K562 (cell line): ENCODE data around the gene FRMD3. TPM values are rescaled to one million over a fixed set of nuclear protein-coding genes. Genes with fewer than 3 reads are reported as not detected.

Source experiments
- ATAC-seq: fragments of 200-7000 bp; cut with Tn5 transposase; 3 replicates; pipeline ENCODE4 v1.9.1; 2020; ENCODE audit warnings: moderate library complexity
- BruUV-seq: library from RNA; stranded (reverse); fragments of 400-500 nt; replicated peaks from 2 replicates; lab custom pipeline; 2021; lab: Mats Ljungman, UMichigan
- CTCF ChIA-PET: fragments of 300-600 bp; formaldehyde crosslinking; extraction: SDS; loops from one replicate; lab custom pipeline; 2021; ENCODE audit warnings: low intra/inter-chr PET ratio; lab: Yijun Ruan, JAX
- POLR2A ChIA-PET: fragments of 300-600, 350-650 bp; sonication (Branson Sonifier 250); formaldehyde crosslinking; extraction: SDS; loops from one replicate; lab custom pipeline; 2021; ENCODE audit warnings: antibody characterized with exemption, inconsistent platforms; lab: Yijun Ruan, JAX
- DNase-seq, 4 experiments: peaks; one replicate each; pipeline versions ENCODE4 v3.0.0 to v3.0.0-alpha.2; 2011 to 2018; ENCODE audit warnings: low spot score in 3 of 4, mixed read lengths in 3 of 4; ENCODE audit errors: extremely low read depth in 1 of 4
- FAIRE-seq: peaks from 2 replicates; lab custom pipeline; 2011; peaks lifted over from hg19 to GRCh38; lab: Jason Lieb, UNC
- H2AFZ ChIP-seq: 2 replicates; pipeline ENCODE4 v1.6.0; 2011; ENCODE audit warnings: low read depth, low read length, control low read depth, inconsistent platforms
- H3K27ac ChIP-seq: fragments of 200-600 bp; 3 replicates; pipeline ENCODE4 v1.8.0; 2011; ENCODE audit warnings: low read depth, mild to moderate bottlenecking, control low read depth, inconsistent platforms, low read length, moderate library complexity, mixed read lengths; ENCODE audit errors: extremely low read depth
- H3K27me3 ChIP-seq, 2 experiments: fragments of 300-600 bp in 1 of 2; 2 replicates in 1 of 2; 3 replicates in 1 of 2; pipeline versions ENCODE4 v1.6.0 to v1.8.0; 2011; ENCODE audit warnings: inconsistent platforms in 2 of 2, low read length in 2 of 2, mild to moderate bottlenecking in 1 of 2, mixed read lengths in 1 of 2, moderate library complexity in 1 of 2; ENCODE audit not compliant: control insufficient read depth in 2 of 2, insufficient read depth in 2 of 2
- H3K36me3 ChIP-seq: fragments of 300-600 bp; 3 replicates; pipeline ENCODE4 v1.8.0; 2011; ENCODE audit warnings: mild to moderate bottlenecking, low read length, inconsistent platforms; ENCODE audit not compliant: control insufficient read depth, insufficient read depth
- H3K4me1 ChIP-seq, 2 experiments: fragments of 200-600 bp in 1 of 2; replicated peaks in 1 of 2; 2 replicates in 1 of 2; 3 replicates in 1 of 2; pipeline versions ENCODE4 v1.5.1 to v1.8.0; 2011; ENCODE audit warnings: inconsistent platforms in 2 of 2, low read length in 2 of 2, mild to moderate bottlenecking in 1 of 2, mixed read lengths in 1 of 2, moderate library complexity in 1 of 2; ENCODE audit not compliant: control insufficient read depth in 2 of 2, insufficient read depth in 2 of 2
- H3K4me2 ChIP-seq: 2 replicates; pipeline ENCODE4 v1.6.1; 2011; ENCODE audit warnings: low read length, control low read depth, inconsistent platforms, mixed read lengths; ENCODE audit not compliant: insufficient read depth
- H3K4me3 ChIP-seq: fragments of 200-600 bp; sonication (generic), shearing (Covaris generic); 2 replicates; pipeline ENCODE4 v1.5.1; 2016; ENCODE audit warnings: control low read depth, inconsistent platforms
- H3K79me2 ChIP-seq: fragments of 200-600 bp; 3 replicates; pipeline ENCODE4 v1.8.0; 2011; ENCODE audit warnings: low read length, inconsistent platforms; ENCODE audit not compliant: control insufficient read depth, insufficient read depth
- H3K9ac ChIP-seq, 2 experiments: 2 replicates each; pipeline versions ENCODE4 v1.6.0 to v1.6.1; 2011; ENCODE audit warnings: low read depth in 2 of 2, low read length in 2 of 2, control low read depth in 1 of 2, inconsistent platforms in 1 of 2, mild to moderate bottlenecking in 1 of 2, mixed read lengths in 1 of 2; ENCODE audit not compliant: insufficient read depth in 1 of 2
- H3K9me1 ChIP-seq: one replicate; pipeline ENCODE4 v1.6.0; 2011; ENCODE audit warnings: inconsistent platforms, mild to moderate bottlenecking, low read length, moderate library complexity; ENCODE audit not compliant: control insufficient read depth, insufficient read depth
- H3K9me3 ChIP-seq: replicated peaks from 2 replicates; pipeline ENCODE4 v1.5.1; 2011; ENCODE audit warnings: low read depth, low read length, inconsistent platforms; ENCODE audit not compliant: control insufficient read depth, insufficient read depth
- H4K20me1 ChIP-seq: replicated peaks from 2 replicates; pipeline ENCODE4 v1.6.1; 2011; ENCODE audit warnings: low read length, inconsistent platforms, mixed read lengths; ENCODE audit not compliant: control insufficient read depth, insufficient read depth
- CBX8 ChIP-seq: fragments of 200-600 bp; sonication (generic); IDR thresholded peaks from 2 replicates; pipeline ENCODE4 v1.6.1; 2012; ENCODE audit warnings: borderline replicate concordance, mixed run types, low read depth, mild to moderate bottlenecking, moderate library complexity, mixed read lengths, low read length, control low read depth, inconsistent platforms; ENCODE audit not compliant: poor library complexity, severe bottlenecking; ENCODE audit errors: extremely low read depth
- DDX20 ChIP-seq: fragments of 450-650 bp; IDR thresholded peaks from 2 replicates; pipeline ENCODE4 v1.6.1; 2016; ENCODE audit warnings: missing genetic modification characterization, low read depth, mild to moderate bottlenecking, missing compliant biosample characterization, moderate library complexity
- FUS ChIP-seq: fragments of 200-400 bp; formaldehyde crosslinking; optimal IDR thresholded peaks from 2 replicates; pipeline ENCODE3; 2017; ENCODE audit warnings: low read depth, low read length
- GATAD2A ChIP-seq: fragments of 450-650 bp; IDR thresholded peaks from 2 replicates; pipeline ENCODE4 v1.6.1; 2017
- KAT7 ChIP-seq: sonication (generic); formaldehyde crosslinking; IDR thresholded peaks from 2 replicates; pipeline ENCODE4 v1.8.0; 2022; ENCODE audit warnings: missing genetic modification reagents, mild to moderate bottlenecking, borderline replicate concordance
- KDM2B ChIP-seq: fragments of 250-450 bp; sonication (Bioruptor Pico); IDR thresholded peaks from 2 replicates; pipeline ENCODE4 v1.8.0; 2021; ENCODE audit warnings: mild to moderate bottlenecking, moderate library complexity
- NEUROD1 ChIP-seq: fragments of 150-350 bp; IDR thresholded peaks from 2 replicates; pipeline ENCODE4 v1.6.1; 2014; ENCODE audit warnings: borderline replicate concordance, low read length, low read depth; ENCODE audit not compliant: partially characterized antibody
- NFIX ChIP-seq: fragments of 250-450 bp; sonication (Bioruptor Pico); IDR thresholded peaks from 2 replicates; pipeline ENCODE4 v1.4.0; 2020; ENCODE audit warnings: low read depth, mild to moderate bottlenecking, moderate library complexity
- RFX1 ChIP-seq: fragments of 450-650 bp; IDR thresholded peaks from 2 replicates; pipeline ENCODE4 v1.6.1; 2016; ENCODE audit warnings: mild to moderate bottlenecking, moderate library complexity
- ZC3H11A ChIP-seq: IDR thresholded peaks from 2 replicates; pipeline ENCODE4 v1.6.1; 2012; ENCODE audit warnings: low read depth, low read length, improper control_type of control experiment
- ZNF695 ChIP-seq: fragments of 450-650 bp; formaldehyde crosslinking; IDR thresholded peaks from 2 replicates; pipeline ENCODE4 v1.4.0; 2020; ENCODE audit warnings: mild to moderate bottlenecking, moderate library complexity
- WGBS: fragments of 100-300 bp; shearing (Covaris generic); methylation state at CpG from one replicate; pipeline ENCODE4 v1.1.6; 2016; ENCODE audit warnings: low coverage, mixed read lengths; ENCODE audit not compliant: insufficient coverage; ENCODE audit errors: missing lambda C conversion rate; 5-methylcytosine and 5-hydroxymethylcytosine counted together
- in situ Hi-C: fragments of 300-500 bp; cut with MboI; formaldehyde crosslinking; loops from 4 replicates; pipeline ENCODE4 v1.15.0; 2018; ENCODE audit warnings: inconsistent platforms, mixed read lengths
- intact Hi-C: fragments of 100-400 bp; cut with micrococcal nuclease; formaldehyde crosslinking; loops from 2 replicates; pipeline ENCODE4 v1.14.2; 2022
- polyA plus RNA-seq, 8 experiments: library from polyadenylated mRNA; depleted of rRNA in 4 of 8; stranded (reverse) in 5 of 8; unstranded in 3 of 8; fragments of >200 nt; fragmentation: Nextera tagmentation in 2 of 8; fragmentation: Illumina TruSeq in 1 of 8; extraction: Ambion mirVana in 2 of 8; extraction: Trizol in 1 of 8; gene quantifications; 2 replicates each; pipeline versions ENCODE4 v1.2.1 to v1.2.3, GENCODE V29; 2011 to 2014; ENCODE audit warnings: inconsistent platforms in 1 of 8, missing spikeins in 1 of 8
- total RNA-seq, 7 experiments: library from RNA; depleted of rRNA in 6 of 7; stranded (reverse); fragments of >200 nt in 6 of 7; fragmentation: Illumina TruSeq in 2 of 7; extraction: Trizol in 2 of 7; gene quantifications; 2 replicates each; pipeline versions ENCODE4 v1.2.1 to v1.2.3, GENCODE V29; 2011 to 2021; ENCODE audit warnings: low replicate concordance in 1 of 7
- TF ChIP-seq, protein P1 (sequence below): fragments of 450-650 bp; formaldehyde crosslinking; IDR thresholded peaks from 2 replicates; pipeline ENCODE4 v1.4.0; 2020; ENCODE audit warnings: mild to moderate bottlenecking, moderate library complexity
- TF ChIP-seq, protein P2 (sequence below): IDR thresholded peaks from 2 replicates; pipeline ENCODE4 v1.6.1; 2012; ENCODE audit warnings: low read depth, low read length, improper control_type of control experiment, borderline replicate concordance
- TF ChIP-seq, protein P3 (sequence below): sonication (generic); formaldehyde crosslinking; IDR thresholded peaks from 2 replicates; pipeline ENCODE4 v1.8.1; 2023; ENCODE audit warnings: mild to moderate bottlenecking, missing genetic modification reagents
- TF ChIP-seq, protein P4 (sequence below): fragments of 250-450 bp; sonication (Bioruptor Pico); IDR thresholded peaks from 2 replicates; pipeline ENCODE4 v1.9.0; 2021; ENCODE audit warnings: mild to moderate bottlenecking, inconsistent platforms

FRMD3 gene
- total and polyA plus RNA-seq, 9 of the 15 experiments (the other 6 are each of a cell fraction or from before 2014, with no cell fraction given), result 0.09 to 0.51 (median 0.21) TPM

DNA sequence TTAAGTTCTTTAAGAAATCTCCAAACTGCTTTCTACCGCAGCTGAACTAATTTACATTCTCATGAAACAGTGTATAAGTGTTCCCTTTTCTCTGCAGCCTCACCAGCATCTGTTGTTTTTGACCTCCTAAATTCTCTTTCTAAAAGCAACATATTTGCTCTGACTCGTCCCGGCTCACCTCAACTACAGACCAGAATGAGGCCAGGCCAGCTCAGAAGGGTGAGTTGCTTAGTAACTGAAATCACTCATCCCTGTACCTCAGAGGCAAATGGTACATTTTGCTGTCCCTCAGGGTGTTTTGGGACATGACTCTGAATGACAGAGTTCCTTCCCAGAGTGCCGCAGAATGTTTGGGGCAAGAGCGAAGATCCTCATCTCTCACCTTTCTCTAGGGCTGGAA, 127.5 kb downstream of the FRMD3 start (continued):
- TF ChIP-seq, protein P1, sequence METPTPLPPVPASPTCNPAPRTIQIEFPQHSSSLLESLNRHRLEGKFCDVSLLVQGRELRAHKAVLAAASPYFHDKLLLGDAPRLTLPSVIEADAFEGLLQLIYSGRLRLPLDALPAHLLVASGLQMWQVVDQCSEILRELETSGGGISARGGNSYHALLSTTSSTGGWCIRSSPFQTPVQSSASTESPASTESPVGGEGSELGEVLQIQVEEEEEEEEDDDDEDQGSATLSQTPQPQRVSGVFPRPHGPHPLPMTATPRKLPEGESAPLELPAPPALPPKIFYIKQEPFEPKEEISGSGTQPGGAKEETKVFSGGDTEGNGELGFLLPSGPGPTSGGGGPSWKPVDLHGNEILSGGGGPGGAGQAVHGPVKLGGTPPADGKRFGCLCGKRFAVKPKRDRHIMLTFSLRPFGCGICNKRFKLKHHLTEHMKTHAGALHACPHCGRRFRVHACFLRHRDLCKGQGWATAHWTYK (CRISPR knock-in tag), result no peak

DNA sequence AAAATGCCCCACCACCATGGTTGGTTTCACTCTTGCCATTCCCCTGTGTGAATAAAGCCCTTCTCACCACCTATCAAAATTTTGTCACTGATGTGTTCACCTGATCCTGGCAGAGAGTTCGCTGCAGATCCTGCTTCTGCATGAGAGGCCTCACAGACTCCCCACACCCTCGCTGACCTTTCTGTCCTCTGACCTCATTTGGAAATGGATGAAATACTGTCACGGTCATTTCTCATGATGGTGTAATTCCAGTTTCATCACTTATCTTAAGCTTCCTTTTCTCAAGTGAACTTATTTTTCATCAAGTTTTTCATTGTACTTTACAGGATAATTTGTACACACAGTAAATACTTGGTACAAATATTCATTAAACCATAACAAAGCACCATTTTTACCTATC, 131.3 kb downstream of the FRMD3 start:
- Histone ChIP-seq H3K79me2 (no peaks in the 10 kb centered on the region), H3K4me3 (no peak overlapping the region), H2AFZ (no peak overlapping the region), H3K9ac (no peak overlapping the region), H3K9me3 (no peaks in the 10 kb centered on the region), H3K4me2 (no peak overlapping the region), H3K36me3 (no peaks in the 10 kb centered on the region), H3K27me3 (no peaks in the 10 kb centered on the region), H4K20me1 (no peaks in the 10 kb centered on the region), H3K4me1 (no peaks in the 10 kb centered on the region), H3K9me1 (no peaks in the 10 kb centered on the region), H3K27ac (no peak overlapping the region)
- DNase-seq (no peak), FAIRE-seq (no peak), ATAC-seq (no peak)
- in situ Hi-C loops, result no loop called here
- ChIA-PET POLR2A (no interaction called here), CTCF (no interaction called here)
- WGBS, result 5% methylated on average over 3 of the region's 3 CpGs
- BruUV-seq, result no TSS peak
- intact Hi-C loops, result no loop called here
- TF ChIP-seq RFX1 (no peak), NFIX (no peak), KAT7 (CRISPR knock-in tag) (no peak), ZC3H11A (no peak), ZNF695 (CRISPR knock-in tag) (no peak), GATAD2A (no peak), DDX20 (tag) (no peak), NEUROD1 (no peak), FUS (no peak), KDM2B (CRISPR knock-in tag) (no peak), CBX8 (no peak)
- TF ChIP-seq, protein P2, sequence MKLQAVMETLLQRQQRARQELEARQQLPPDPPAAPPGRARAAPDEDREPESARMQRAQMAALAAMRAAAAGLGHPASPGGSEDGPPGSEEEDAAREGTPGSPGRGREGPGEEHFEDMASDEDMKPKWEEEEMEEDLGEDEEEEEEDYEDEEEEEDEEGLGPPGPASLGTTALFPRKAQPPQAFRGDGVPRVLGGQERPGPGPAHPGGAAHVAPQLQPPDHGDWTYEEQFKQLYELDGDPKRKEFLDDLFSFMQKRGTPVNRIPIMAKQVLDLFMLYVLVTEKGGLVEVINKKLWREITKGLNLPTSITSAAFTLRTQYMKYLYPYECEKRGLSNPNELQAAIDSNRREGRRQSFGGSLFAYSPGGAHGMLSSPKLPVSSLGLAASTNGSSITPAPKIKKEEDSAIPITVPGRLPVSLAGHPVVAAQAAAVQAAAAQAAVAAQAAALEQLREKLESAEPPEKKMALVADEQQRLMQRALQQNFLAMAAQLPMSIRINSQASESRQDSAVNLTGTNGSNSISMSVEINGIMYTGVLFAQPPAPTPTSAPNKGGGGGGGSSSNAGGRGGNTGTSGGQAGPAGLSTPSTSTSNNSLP, result no peak
- TF ChIP-seq, protein P3, sequence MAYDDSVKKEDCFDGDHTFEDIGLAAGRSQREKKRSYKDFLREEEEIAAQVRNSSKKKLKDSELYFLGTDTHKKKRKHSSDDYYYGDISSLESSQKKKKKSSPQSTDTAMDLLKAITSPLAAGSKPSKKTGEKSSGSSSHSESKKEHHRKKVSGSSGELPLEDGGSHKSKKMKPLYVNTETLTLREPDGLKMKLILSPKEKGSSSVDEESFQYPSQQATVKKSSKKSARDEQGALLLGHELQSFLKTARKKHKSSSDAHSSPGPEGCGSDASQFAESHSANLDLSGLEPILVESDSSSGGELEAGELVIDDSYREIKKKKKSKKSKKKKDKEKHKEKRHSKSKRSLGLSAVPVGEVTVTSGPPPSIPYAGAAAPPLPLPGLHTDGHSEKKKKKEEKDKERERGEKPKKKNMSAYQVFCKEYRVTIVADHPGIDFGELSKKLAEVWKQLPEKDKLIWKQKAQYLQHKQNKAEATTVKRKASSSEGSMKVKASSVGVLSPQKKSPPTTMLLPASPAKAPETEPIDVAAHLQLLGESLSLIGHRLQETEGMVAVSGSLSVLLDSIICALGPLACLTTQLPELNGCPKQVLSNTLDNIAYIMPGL, result no peak
- TF ChIP-seq, protein P4, sequence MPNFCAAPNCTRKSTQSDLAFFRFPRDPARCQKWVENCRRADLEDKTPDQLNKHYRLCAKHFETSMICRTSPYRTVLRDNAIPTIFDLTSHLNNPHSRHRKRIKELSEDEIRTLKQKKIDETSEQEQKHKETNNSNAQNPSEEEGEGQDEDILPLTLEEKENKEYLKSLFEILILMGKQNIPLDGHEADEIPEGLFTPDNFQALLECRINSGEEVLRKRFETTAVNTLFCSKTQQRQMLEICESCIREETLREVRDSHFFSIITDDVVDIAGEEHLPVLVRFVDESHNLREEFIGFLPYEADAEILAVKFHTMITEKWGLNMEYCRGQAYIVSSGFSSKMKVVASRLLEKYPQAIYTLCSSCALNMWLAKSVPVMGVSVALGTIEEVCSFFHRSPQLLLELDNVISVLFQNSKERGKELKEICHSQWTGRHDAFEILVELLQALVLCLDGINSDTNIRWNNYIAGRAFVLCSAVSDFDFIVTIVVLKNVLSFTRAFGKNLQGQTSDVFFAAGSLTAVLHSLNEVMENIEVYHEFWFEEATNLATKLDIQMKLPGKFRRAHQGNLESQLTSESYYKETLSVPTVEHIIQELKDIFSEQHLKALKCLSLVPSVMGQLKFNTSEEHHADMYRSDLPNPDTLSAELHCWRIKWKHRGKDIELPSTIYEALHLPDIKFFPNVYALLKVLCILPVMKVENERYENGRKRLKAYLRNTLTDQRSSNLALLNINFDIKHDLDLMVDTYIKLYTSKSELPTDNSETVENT (CRISPR knock-in tag), result no peak
